Mesendoderm (in vitro differentiated cells): Measurements from ENCODE around the gene LUZP1.

Experiments used
- DNase-seq: peaks from one replicate; pipeline ENCODE4 v3.0.0; 2013
- H2AK5ac ChIP-seq: 2 replicates; pipeline ENCODE4 v1.6.1; 2013; ENCODE audit warnings: low read length, inconsistent platforms
- H2BK120ac ChIP-seq: 2 replicates; pipeline ENCODE4 v1.6.1; 2013; ENCODE audit warnings: low read depth, mild to moderate bottlenecking, low read length, moderate library complexity, mixed read lengths
- H2BK15ac ChIP-seq: replicated peaks from 2 replicates; pipeline ENCODE4 v1.6.1; 2013; ENCODE audit warnings: low read depth, mild to moderate bottlenecking, moderate library complexity
- H2BK5ac ChIP-seq: 2 replicates; pipeline ENCODE4 v1.6.1; 2013; ENCODE audit warnings: low read length, inconsistent platforms
- H3K18ac ChIP-seq: 2 replicates; pipeline ENCODE4 v1.6.1; 2013; ENCODE audit warnings: mild to moderate bottlenecking, low read length, mixed read lengths
- H3K23ac ChIP-seq: one replicate; pipeline ENCODE4 v1.6.1; 2013; ENCODE audit warnings: low read length
- H3K27ac ChIP-seq: 2 replicates; pipeline ENCODE4 v1.5.1; 2013; ENCODE audit warnings: low read depth, mild to moderate bottlenecking, inconsistent platforms, low read length, moderate library complexity
- H3K27me3 ChIP-seq: 2 replicates; pipeline ENCODE4 v1.6.1; 2013; ENCODE audit warnings: low read length, control low read depth, mild to moderate bottlenecking, inconsistent platforms; ENCODE audit not compliant: insufficient read depth, poor library complexity
- H3K36me3 ChIP-seq: 2 replicates; pipeline ENCODE4 v1.6.1; 2013; ENCODE audit warnings: low read length, inconsistent platforms; ENCODE audit not compliant: control insufficient read depth, insufficient read depth
- H3K4ac ChIP-seq: one replicate; pipeline ENCODE4 v1.6.1; 2013; ENCODE audit warnings: low read depth, mild to moderate bottlenecking, low read length, moderate library complexity
- H3K4me1 ChIP-seq: 2 replicates; pipeline ENCODE4 v1.6.1; 2013; ENCODE audit warnings: low read depth, low read length, inconsistent platforms; ENCODE audit not compliant: control insufficient read depth
- H3K4me2 ChIP-seq: 2 replicates; pipeline ENCODE4 v1.6.1; 2013; ENCODE audit warnings: low read length
- H3K4me3 ChIP-seq: 2 replicates; pipeline ENCODE4 v1.5.1; 2013; ENCODE audit warnings: mild to moderate bottlenecking, low read length
- H3K56ac ChIP-seq: one replicate; pipeline ENCODE4 v1.6.1; 2013; ENCODE audit warnings: low read length
- H3K79me1 ChIP-seq: 2 replicates; pipeline ENCODE4 v1.6.1; 2013; ENCODE audit warnings: low read length, inconsistent platforms
- H3K79me2 ChIP-seq: 2 replicates; pipeline ENCODE4 v1.6.1; 2013; ENCODE audit warnings: mild to moderate bottlenecking, low read length; ENCODE audit not compliant: control insufficient read depth, insufficient read depth
- H3K9ac ChIP-seq: 2 replicates; pipeline ENCODE4 v1.6.1; 2013; ENCODE audit warnings: low read length, inconsistent platforms
- H4K5ac ChIP-seq: one replicate; pipeline ENCODE4 v1.6.1; 2013; ENCODE audit warnings: low read length
- H4K8ac ChIP-seq: one replicate; pipeline ENCODE4 v1.6.1; 2013; ENCODE audit warnings: low read depth, mild to moderate bottlenecking, control low read depth, low read length, moderate library complexity
- WGBS: extraction: QIAGEN DNeasy Blood & Tissue Kit; methylation state at CpG from one replicate; pipeline ENCODE4 v1.1.7; 2013; ENCODE audit warnings: low lambda C conversion rate, missing lambda C conversion rate; ENCODE audit not compliant: insufficient coverage; ENCODE audit errors: extremely low coverage; 5-methylcytosine and 5-hydroxymethylcytosine counted together

The LUZP1 gene

GRCh38 chr1:23083714-23084480 lies 84.8 kb downstream of the LUZP1 start:
- no peak overlapping the region for H3K4ac ChIP-seq
- no peak overlapping the region for H2BK120ac ChIP-seq
- no peak overlapping the region for H3K27ac ChIP-seq
- no peak overlapping the region for H3K18ac ChIP-seq
- no peaks in the 10 kb centered on the region for H3K79me1 ChIP-seq
- H3K36me3 ChIP-seq: peaks cover 32% of the 10 kb centered on the region
- no peaks in the 10 kb centered on the region for H3K4me1 ChIP-seq
- no CpG with 5 or more reads among the region's 5 CpGs for whole genome bisulfite sequencing
- no peak for DNase-seq
- no peak overlapping the region for H4K8ac ChIP-seq
- H2BK5ac ChIP-seq: no peak overlapping the region
- H3K27me3 ChIP-seq: no peaks in the 10 kb centered on the region
- no peak overlapping the region for H2AK5ac ChIP-seq
- H3K23ac ChIP-seq: no peak overlapping the region
- H3K4me2 ChIP-seq: no peak overlapping the region
- no peaks in the 10 kb centered on the region for H3K79me2 ChIP-seq
- H3K56ac ChIP-seq: no peak overlapping the region
- no peak overlapping the region for H3K9ac ChIP-seq
- H3K4me3 ChIP-seq: no peak overlapping the region
- H2BK15ac ChIP-seq: no peak overlapping the region
- H4K5ac ChIP-seq: no peak overlapping the region

GRCh38 chr1:23081376-23081775 lies 87.3 kb downstream of the LUZP1 start:
- H4K8ac ChIP-seq: no peak overlapping the region
- no peak overlapping the region for H4K5ac ChIP-seq
- no peak overlapping the region for H3K9ac ChIP-seq
- H3K4me1 ChIP-seq: no peaks in the 10 kb centered on the region
- peaks cover 22% of the 10 kb centered on the region for H3K36me3 ChIP-seq
- no peak overlapping the region for H3K4me2 ChIP-seq
- H3K56ac ChIP-seq: no peak overlapping the region
- no peaks in the 10 kb centered on the region for H3K79me1 ChIP-seq
- no peak overlapping the region for H3K23ac ChIP-seq
- no peak overlapping the region for H2AK5ac ChIP-seq
- WGBS: no CpG with 5 or more reads among the region's 3 CpGs
- H2BK15ac ChIP-seq: no peak overlapping the region
- H3K18ac ChIP-seq: no peak overlapping the region
- no peak overlapping the region for H3K27ac ChIP-seq
- no peak overlapping the region for H2BK5ac ChIP-seq
- DNase-seq: peak; percentile 71
- no peak overlapping the region for H3K4ac ChIP-seq
- no peaks in the 10 kb centered on the region for H3K79me2 ChIP-seq
- H3K27me3 ChIP-seq: no peaks in the 10 kb centered on the region
- H3K4me3 ChIP-seq: no peak overlapping the region
- H2BK120ac ChIP-seq: no peak overlapping the region

GRCh38 chr1:23080885-23081284 lies 87.8 kb downstream of the LUZP1 start:
- Histone ChIP-seq H2BK15ac (no peak overlapping the region), H2AK5ac (no peak overlapping the region), H3K4ac (no peak overlapping the region), H2BK5ac (no peak overlapping the region), H3K4me2 (no peak overlapping the region), H3K4me3 (no peak overlapping the region), H3K18ac (no peak overlapping the region), H3K79me1 (no peaks in the 10 kb centered on the region), H3K56ac (no peak overlapping the region), H3K27me3 (no peaks in the 10 kb centered on the region), H3K9ac (no peak overlapping the region), H3K36me3 (peaks cover 22% of the 10 kb centered on the region), H4K5ac (no peak overlapping the region), H3K23ac (no peak overlapping the region), H3K79me2 (no peaks in the 10 kb centered on the region), H3K4me1 (no peaks in the 10 kb centered on the region), H2BK120ac (no peak overlapping the region), H3K27ac (no peak overlapping the region), H4K8ac (no peak overlapping the region)
- no CpG with 5 or more reads among the region's 3 CpGs for WGBS
- DNase-seq: no peak

- Histone ChIP-seq H2AK5ac (no peak overlapping the region), H3K4me1 (no peaks in the 10 kb centered on the region), H3K79me1 (no peaks in the 10 kb centered on the region), H3K27me3 (no peaks in the 10 kb centered on the region), H3K4me2 (no peak overlapping the region), H3K9ac (no peak overlapping the region), H3K18ac (no peak overlapping the region), H3K4ac (no peak overlapping the region), H2BK5ac (no peak overlapping the region), H3K36me3 (peaks cover 17% of the 10 kb centered on the region), H4K5ac (no peak overlapping the region), H3K79me2 (no peaks in the 10 kb centered on the region), H2BK120ac (no peak overlapping the region), H3K4me3 (no peak overlapping the region), H3K56ac (no peak overlapping the region), H3K27ac (no peak overlapping the region), H2BK15ac (no peak overlapping the region), H4K8ac (no peak overlapping the region), H3K23ac (no peak overlapping the region)
- WGBS: no CpG with 5 or more reads among the region's 6 CpGs
- DNase-seq: no peak
Measured at GRCh38 chr1:23079025-23079424, 89.6 kb downstream of the LUZP1 start.

GRCh38 chr1:23074012-23074411 lies 94.6 kb downstream of the LUZP1 start:
- Histone ChIP-seq H4K5ac (no peak overlapping the region), H3K36me3 (peaks cover 11% of the 10 kb centered on the region), H3K27me3 (no peaks in the 10 kb centered on the region), H3K9ac (no peak overlapping the region), H2BK120ac (no peak overlapping the region), H3K27ac (no peak overlapping the region), H3K79me1 (no peaks in the 10 kb centered on the region), H4K8ac (no peak overlapping the region), H3K79me2 (no peaks in the 10 kb centered on the region), H2BK5ac (no peak overlapping the region), H3K4me1 (no peaks in the 10 kb centered on the region), H2BK15ac (no peak overlapping the region), H3K4me2 (no peak overlapping the region), H3K4me3 (no peak overlapping the region), H3K4ac (no peak overlapping the region), H3K23ac (no peak overlapping the region), H2AK5ac (no peak overlapping the region), H3K18ac (no peak overlapping the region), H3K56ac (no peak overlapping the region)
- no peak for DNase-seq

GRCh38 chr1:23069675-23070074 lies 99.0 kb downstream of the LUZP1 start:
- Histone ChIP-seq H3K9ac (no peak overlapping the region), H3K4me3 (no peak overlapping the region), H3K79me1 (peaks cover 6% of the 10 kb centered on the region), H3K4me1 (no peaks in the 10 kb centered on the region), H2AK5ac (no peak overlapping the region), H3K4me2 (no peak overlapping the region), H2BK15ac (no peak overlapping the region), H3K4ac (no peak overlapping the region), H3K56ac (no peak overlapping the region), H3K23ac (no peak overlapping the region), H2BK5ac (no peak overlapping the region), H3K18ac (no peak overlapping the region), H4K5ac (no peak overlapping the region), H3K27me3 (no peaks in the 10 kb centered on the region), H4K8ac (no peak overlapping the region), H3K27ac (no peak overlapping the region), H2BK120ac (no peak overlapping the region), H3K79me2 (peaks cover 2% of the 10 kb centered on the region), H3K36me3 (peaks cover 8% of the 10 kb centered on the region)
- no CpG with 5 or more reads among the region's 4 CpGs for WGBS
- DNase-seq: no peak
